ENCODE data around the gene KRTAP9-3.
"Not testable (repeated sequence)": the region's sequence is repeated elsewhere in the genome, so short reads cannot be mapped to it uniquely, and the experiment has no call there.

The KRTAP9-3 gene

DNA sequence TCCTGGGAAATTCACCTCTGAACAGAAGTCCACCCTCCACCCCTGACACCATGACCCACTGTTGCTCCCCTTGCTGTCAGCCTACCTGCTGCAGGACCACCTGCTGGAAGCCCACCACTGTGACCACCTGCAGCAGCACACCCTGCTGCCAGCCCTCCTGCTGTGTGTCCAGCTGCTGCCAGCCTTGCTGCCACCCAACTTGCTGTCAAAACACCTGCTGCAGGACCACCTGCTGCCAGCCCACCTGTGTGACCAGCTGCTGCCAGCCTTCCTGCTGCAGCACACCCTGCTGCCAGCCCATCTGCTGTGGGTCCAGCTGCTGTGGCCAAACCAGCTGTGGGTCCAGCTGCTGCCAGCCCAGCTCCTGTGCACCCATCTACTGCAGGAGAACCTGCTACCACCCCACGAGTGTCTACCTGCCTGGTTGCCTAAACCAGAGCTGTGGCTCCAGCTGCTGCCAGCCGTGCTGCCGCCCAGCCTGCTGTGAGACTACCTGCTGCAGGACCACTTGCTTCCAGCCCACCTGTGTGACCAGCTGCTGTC is 43.5 kb downstream of the KRTAP9-3 start, which contains the start of gene KRTAP9-7:
Gene KRTAP9-7 (plus strand): TSS at position 51 of the 543 bp plus-strand sequence. CDS start 0 bp downstream, at position 51.
- not testable (repeated sequence) for H3K27ac ChIP-seq (ENCODE audit: low read length); H3K27me3 ChIP-seq (ENCODE audit: control insufficient read depth in 1 of 2, insufficient read depth in 2 of 2, low read length in 2 of 2); H3K9me3 ChIP-seq (ENCODE audit: control insufficient read depth in 2 of 2, low read length in 2 of 2); H3K36me3 ChIP-seq (ENCODE audit: control insufficient read depth in 2 of 2, insufficient read depth in 2 of 2, low read length in 2 of 2); H3K4me1 ChIP-seq (ENCODE audit: control insufficient read depth, insufficient read depth, low read length); H3K9ac ChIP-seq (ENCODE audit: low read length in 2 of 2); H3K4me3 ChIP-seq (ENCODE audit: low read length in 2 of 2)

DNA sequence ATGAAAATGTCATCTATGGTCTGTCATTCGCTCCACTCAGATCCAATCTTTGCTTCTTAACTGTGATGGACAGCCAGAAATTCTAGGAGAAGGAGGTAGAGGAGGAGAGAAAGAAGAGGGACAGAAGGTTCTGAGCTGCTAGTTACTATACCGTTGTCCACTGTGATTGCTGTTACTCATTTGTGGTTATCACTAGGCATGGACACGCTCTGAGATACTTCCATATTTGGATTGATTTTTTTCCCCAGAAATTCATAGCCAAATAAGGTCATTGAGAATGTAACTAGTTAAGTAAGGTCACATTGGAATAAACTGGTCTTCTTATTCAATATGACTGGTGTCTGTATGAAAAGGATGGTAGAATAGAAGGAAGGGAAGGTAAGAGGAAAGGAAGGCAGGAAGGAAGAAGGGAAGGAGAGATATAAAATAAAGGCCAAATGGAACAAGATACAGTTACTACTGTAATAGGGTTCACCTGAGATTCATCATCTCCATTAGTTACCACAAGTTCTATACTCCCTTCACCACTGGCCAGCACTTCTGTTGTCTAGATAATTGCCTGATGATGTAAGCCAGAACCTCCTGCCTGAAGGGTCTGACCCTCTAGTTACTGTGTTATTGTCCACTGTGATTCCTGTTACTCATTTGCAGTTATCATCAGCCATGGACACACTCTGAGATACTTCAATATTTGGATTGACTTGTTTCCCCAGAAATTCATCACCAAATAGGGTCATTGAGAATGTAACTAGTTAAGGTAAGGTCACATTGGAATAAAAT is 46.1 kb downstream of the KRTAP9-3 start:
- Histone ChIP-seq H3K4me1 (ENCODE audit: control insufficient read depth, insufficient read depth, low read length) (no peaks in the 10 kb centered on the region), H3K27ac (ENCODE audit: low read length) (no peak overlapping the region), H3K9ac (ENCODE audit: low read length in 2 of 2) (no peak overlapping the region), H3K9me3 (ENCODE audit: control insufficient read depth in 2 of 2, low read length in 2 of 2) (no peaks in the 10 kb centered on the region), H3K4me3 (ENCODE audit: low read length in 2 of 2) (no peak overlapping the region), H3K36me3 (ENCODE audit: control insufficient read depth in 2 of 2, insufficient read depth in 2 of 2, low read length in 2 of 2) (no peaks in the 10 kb centered on the region), H3K27me3 (ENCODE audit: control insufficient read depth in 1 of 2, insufficient read depth in 2 of 2, low read length in 2 of 2) (peaks cover 0 to 2% of the 10 kb centered on the region in 2 donors)
